ENCODE measurements around the gene CTTNBP2NL. TPM values are rescaled to one million over a fixed set of nuclear protein-coding genes. Genes with fewer than 3 reads are reported as not detected.

Gene CTTNBP2NL
- polyA plus RNA-seq, 3 donors = 1.6 to 4.9 (median 3.0) TPM

DNA sequence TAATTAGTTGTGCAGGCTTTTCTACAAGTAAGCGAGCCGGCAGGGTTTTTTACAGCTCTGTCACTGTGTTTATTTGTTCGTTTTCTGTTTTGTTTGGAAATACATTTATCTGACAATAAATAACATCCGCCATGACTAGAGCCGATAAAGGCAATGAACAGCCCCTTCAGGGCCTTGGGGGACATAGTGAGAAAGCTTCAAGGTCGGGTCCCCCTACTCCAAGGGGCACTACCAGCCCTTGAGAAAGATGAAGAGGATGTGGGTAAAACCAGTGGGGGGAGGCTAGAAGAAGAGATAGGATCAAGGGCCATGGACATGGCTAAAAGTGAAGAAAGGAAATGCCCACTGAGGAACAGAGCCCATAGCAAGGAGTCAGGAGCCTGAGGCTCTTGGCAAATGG, 38.5 kb upstream of the CTTNBP2NL start:
- Mint-ChIP-seq H3K4me1 (peaks cover 3% of the 10 kb centered on the region), H3K4me3 (no peak overlapping the region), H3K27ac (no peak overlapping the region), H3K9me3 (peaks cover 0 to 2% (median 0%) of the 10 kb centered on the region in 7 donors), H3K36me3 (no peaks in the 10 kb centered on the region), H3K27me3 (ENCODE audit: low read depth in 3 of 3) (peaks cover 7 to 16% (median 11%) of the 10 kb centered on the region in 3 donors)
- Histone ChIP-seq H2AFZ (ENCODE audit: insufficient read depth, low read depth, low read length, poor library complexity, severe bottlenecking) (no peak overlapping the region), H3K9me3 (replicated peaks in 1 of 2; ENCODE audit: control insufficient read depth in 1 of 2, insufficient read depth in 1 of 2, low read length in 2 of 2) (no peaks in the 10 kb centered on the region), H3K27ac (ENCODE audit: low read depth in 1 of 2, low read length in 2 of 2) (no peak overlapping the region), H3K27me3 (ENCODE audit: control insufficient read depth in 2 of 2, insufficient read depth in 2 of 2, low read length in 2 of 2) (no peaks in the 10 kb centered on the region), H3K4me2 (replicated peaks; ENCODE audit: extremely low read depth, low read length, poor library complexity, severe bottlenecking) (no peak overlapping the region), H3K79me2 (ENCODE audit: insufficient read depth, low read length) (no peaks in the 10 kb centered on the region), H3K36me3 (replicated peaks in 1 of 2; ENCODE audit: control insufficient read depth in 1 of 2, insufficient read depth in 2 of 2, low read length in 2 of 2) (no peaks in the 10 kb centered on the region), H3K9ac (ENCODE audit: insufficient read depth, low read length, poor library complexity, severe bottlenecking) (no peak overlapping the region), H3K4me1 (ENCODE audit: control insufficient read depth in 1 of 2, insufficient read depth in 2 of 2, low read length in 2 of 2) (no peaks in the 10 kb centered on the region), H4K20me1 (ENCODE audit: insufficient read depth, low read length) (no peaks in the 10 kb centered on the region), H3K4me3 (replicated peaks in 1 of 3; ENCODE audit: low read depth in 2 of 3, low read length in 3 of 3) (no peak overlapping the region)
- TF ChIP-seq CTCF (IDR thresholded peaks at IDR 0.05) = no peak
- DNase-seq = no peak
- intact Hi-C loops (cut with micrococcal nuclease) = no loop called here
- no CpG with 5 or more reads among the region's 6 CpGs for WGBS (ENCODE audit: insufficient coverage)

DNA sequence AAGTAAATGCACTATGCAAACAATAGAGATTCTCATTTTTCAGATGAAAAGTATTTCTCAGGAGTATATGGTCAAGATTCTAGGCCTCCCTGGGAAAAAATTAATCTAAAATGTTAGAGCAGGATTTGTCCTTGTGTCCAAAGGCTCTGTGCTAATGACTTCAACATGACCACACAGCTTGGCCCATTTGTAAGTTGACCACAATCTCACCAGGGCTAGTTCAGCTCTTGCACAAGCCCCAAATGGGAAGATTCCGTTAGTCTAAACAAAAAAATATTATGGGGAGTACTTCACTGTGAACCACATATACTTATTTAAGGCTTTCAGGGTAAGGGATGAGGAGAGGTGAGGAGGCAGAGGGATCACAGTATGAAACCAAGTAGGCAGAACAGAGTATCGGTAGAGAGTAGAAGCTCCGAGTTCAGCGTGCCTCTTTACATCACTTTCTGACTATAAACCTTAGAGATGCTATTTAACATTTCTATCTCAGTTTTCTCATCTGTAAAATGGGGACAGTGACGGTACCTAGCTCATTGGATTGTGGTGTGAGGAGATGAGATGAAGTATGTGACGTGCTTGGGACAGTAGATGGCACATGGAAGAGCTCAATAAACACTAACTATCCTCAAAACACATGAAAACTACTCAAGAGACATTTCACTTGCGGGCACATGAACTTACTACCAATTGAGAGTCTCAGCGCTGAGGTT, 37.8 kb upstream of the CTTNBP2NL start:
- TF ChIP-seq CTCF (IDR thresholded peaks at IDR 0.05) = no peak
- Mint-ChIP-seq H3K4me3 (no peak overlapping the region), H3K27ac (no peak overlapping the region), H3K9me3 (peaks cover 0 to 2% (median 0%) of the 10 kb centered on the region in 7 donors), H3K36me3 (no peaks in the 10 kb centered on the region), H3K4me1 (peaks cover 3% of the 10 kb centered on the region), H3K27me3 (ENCODE audit: low read depth in 3 of 3) (peaks cover 7 to 14% (median 11%) of the 10 kb centered on the region in 3 donors)
- Histone ChIP-seq H3K79me2 (ENCODE audit: insufficient read depth, low read length) (no peaks in the 10 kb centered on the region), H3K27ac (ENCODE audit: low read depth in 1 of 2, low read length in 2 of 2) (no peak overlapping the region), H3K9me3 (replicated peaks in 1 of 2; ENCODE audit: control insufficient read depth in 1 of 2, insufficient read depth in 1 of 2, low read length in 2 of 2) (no peaks in the 10 kb centered on the region), H3K4me3 (replicated peaks in 1 of 3; ENCODE audit: low read depth in 2 of 3, low read length in 3 of 3) (no peak overlapping the region), H2AFZ (ENCODE audit: insufficient read depth, low read depth, low read length, poor library complexity, severe bottlenecking) (no peak overlapping the region), H3K9ac (ENCODE audit: insufficient read depth, low read length, poor library complexity, severe bottlenecking) (no peak overlapping the region), H3K27me3 (ENCODE audit: control insufficient read depth in 2 of 2, insufficient read depth in 2 of 2, low read length in 2 of 2) (peaks cover 0 to under 1% of the 10 kb centered on the region in 2 donors), H3K4me2 (replicated peaks; ENCODE audit: extremely low read depth, low read length, poor library complexity, severe bottlenecking) (no peak overlapping the region), H3K4me1 (ENCODE audit: control insufficient read depth in 1 of 2, insufficient read depth in 2 of 2, low read length in 2 of 2) (no peaks in the 10 kb centered on the region), H4K20me1 (ENCODE audit: insufficient read depth, low read length) (no peaks in the 10 kb centered on the region), H3K36me3 (replicated peaks in 1 of 2; ENCODE audit: control insufficient read depth in 1 of 2, insufficient read depth in 2 of 2, low read length in 2 of 2) (no peaks in the 10 kb centered on the region)
- no peak for DNase-seq
- intact Hi-C loops (cut with micrococcal nuclease) = no loop called here
- 83% methylated on average over 1 of the region's 8 CpGs for WGBS (ENCODE audit: insufficient coverage)
